Mammary microvascular endothelial cell (primary cell): ENCODE results near the gene CDC37L1. TPM values are rescaled to one million over a fixed set of nuclear protein-coding genes. Genes with fewer than 3 reads are reported as not detected.

ENCODE experiments used
- total RNA-seq: library from RNA; depleted of rRNA; stranded (reverse); fragments of >200 nt; gene quantifications from 2 replicates; pipeline ENCODE4 v1.2.3, GENCODE V29; 2015

Gene CDC37L1
- 4.4 and 6.0 TPM in 2 replicates for total RNA-seq

DNA sequence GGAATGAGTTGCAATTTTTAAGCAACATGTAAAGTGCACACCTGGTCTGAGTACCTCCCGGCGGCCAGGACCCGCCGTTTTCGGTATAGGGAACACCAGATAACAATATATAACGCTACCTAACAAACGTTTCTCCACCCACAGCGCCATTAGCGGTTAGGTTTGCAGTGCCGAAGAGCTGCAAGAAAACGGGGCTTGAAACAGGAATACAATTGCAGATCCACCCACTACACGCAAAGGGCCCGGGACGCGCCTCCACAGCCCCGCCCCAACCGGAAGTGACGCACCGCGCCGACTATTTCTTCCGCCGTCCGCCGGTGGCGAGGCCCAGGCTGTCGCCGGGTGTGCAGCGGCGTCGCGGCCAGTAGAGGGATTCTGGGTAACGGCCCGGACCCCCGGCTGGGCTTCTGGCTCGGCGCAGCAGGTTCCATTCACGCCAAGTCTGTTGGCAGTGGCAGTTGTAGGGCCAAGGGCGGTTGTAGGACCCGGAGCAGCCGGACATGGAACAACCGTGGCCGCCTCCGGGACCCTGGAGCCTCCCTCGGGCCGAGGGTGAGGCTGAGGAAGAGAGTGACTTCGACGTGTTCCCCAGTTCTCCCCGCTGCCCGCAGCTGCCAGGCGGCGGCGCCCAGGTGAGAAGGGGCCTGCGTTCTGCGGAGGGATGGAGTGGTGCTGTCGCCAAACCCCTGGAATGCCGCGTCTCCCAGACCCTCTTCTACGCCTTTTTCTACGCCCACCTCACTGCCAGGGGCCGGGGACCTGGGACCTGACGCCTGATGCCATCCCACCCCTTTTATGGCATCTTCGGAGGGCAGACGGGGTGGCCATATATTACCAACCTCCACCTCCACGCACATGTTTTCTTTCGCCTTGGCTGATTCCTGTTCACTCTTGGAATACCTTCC, at the start of gene CDC37L1:
CDC37L1 (plus strand) TSS at position 302 of the 905 bp plus-strand sequence; CDS start at position 501, 199 bp downstream.

DNA sequence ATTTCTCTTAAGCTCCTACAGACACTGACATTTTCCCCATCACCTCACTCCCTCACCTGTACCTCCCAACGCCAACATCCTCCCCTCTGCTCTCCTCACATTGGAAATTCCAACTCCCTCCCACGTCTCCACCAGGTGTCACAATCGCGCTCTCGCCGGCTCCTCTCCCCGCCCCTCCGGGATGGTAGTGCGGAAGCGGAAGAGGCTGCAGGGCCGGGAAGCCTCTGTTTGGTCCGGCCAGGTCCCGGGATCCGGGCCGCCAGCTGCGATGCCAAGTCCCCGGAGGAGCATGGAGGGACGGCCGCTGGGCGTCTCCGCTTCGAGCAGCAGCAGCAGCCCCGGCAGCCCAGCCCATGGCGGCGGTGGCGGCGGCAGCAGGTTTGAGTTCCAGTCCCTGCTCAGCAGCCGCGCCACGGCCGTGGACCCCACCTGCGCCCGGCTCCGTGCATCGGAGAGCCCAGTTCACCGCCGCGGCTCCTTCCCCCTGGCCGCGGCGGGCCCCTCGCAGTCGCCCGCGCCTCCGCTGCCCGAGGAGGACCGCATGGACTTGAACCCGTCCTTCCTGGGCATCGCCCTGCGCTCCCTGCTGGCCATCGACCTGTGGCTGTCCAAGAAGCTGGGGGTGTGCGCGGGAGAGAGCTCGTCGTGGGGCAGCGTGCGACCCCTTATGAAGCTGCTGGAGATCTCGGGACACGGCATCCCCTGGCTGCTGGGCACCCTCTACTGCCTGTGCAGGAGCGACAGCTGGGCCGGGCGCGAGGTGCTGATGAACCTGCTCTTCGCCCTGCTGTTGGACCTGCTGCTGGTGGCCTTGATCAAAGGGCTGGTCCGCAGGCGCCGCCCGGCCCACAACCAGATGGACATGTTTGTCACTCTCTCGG, 17.0 kb upstream of the CDC37L1 start, which contains the start of gene PLPP6:
PLPP6 (plus strand) TSS at position 187 of the 881 bp plus-strand sequence; CDS start at position 269, 82 bp downstream.

DNA sequence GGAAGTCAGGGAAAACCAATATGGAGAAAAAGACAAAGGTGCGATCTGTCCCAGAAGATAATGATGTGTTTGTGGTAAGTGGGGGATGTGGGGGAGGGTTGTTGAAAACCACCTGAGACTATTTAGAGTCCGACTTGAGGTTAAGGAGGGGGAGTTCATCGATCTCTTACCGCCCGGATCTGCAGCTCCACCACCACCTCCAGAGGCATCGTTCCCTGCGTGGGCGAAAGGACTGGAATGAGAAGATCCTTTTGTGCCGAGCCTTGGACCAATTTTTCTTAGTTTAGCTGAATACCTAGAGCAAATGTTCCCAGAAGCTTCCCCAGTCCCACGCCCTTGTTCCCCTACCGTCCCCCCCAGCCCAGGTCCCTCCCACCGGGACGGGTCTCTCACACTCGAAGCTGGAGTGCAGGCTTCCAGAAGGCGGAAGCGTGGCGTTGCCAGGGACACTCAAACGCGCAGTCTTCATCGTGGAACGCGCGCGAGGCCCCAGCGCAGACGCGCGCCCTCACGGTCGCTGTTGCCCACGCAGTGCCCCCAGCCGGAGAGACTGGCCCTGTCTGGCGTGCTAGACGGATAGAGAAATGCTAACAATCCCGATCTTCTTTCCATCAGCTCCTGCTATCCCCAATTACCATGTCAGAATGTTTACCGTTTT, 13.2 kb upstream of the CDC37L1 start, which contains the start of gene SPATA6L:
SPATA6L (minus strand) TSS at position 439 of the 658 bp plus-strand sequence; CDS start at position 209, 230 bp downstream.

DNA sequence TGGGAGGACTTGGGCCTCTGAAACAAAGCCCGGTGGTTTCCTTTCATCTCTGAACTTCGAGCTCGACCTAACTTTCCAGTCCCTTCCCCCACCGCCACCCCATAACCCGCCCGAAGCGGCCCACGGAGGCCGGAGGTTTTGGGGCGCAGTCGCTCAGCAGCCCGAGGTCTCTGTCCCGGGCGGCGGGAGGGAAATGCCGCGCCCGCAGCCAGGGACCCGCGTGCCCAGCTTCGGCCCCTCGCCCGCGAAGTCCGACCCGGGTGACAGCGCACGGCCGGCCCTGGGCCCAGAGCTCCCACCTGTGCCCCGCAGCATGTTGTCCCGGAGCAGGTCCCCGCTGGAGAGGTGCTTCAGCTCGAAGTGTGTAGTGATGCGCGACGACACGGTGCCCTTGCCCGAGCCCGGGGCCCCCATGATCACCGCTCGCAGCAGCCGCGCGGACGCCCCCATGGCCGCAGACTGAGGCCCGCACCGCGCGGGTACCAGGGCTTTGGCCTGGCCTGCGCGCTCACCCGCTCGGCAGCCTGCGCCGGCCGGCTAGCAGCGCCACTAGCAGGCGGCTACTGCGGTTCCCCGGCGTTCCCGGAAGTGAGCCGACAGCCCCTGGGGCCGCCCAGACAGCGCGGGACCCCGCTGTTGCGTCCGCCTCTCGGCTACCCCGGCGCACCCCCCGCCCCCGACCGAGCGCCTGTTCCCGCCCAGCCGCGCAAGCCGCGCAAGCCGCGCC, 61.4 kb downstream of the CDC37L1 start, which contains the start of gene AK3:
AK3 (minus strand) TSS at position 565 of the 727 bp plus-strand sequence; CDS start at position 450, 115 bp downstream.

Other genes starting within 250 kb of the CDC37L1 start
- 9.1 and 12.4 TPM in 2 replicates for gene SLC1A1, start 189.1 kb upstream of the CDC37L1 start, total RNA-seq
- 7.2 and 9.2 TPM in 2 replicates for gene PLPP6, start 17.3 kb upstream of the CDC37L1 start, total RNA-seq
- gene SPATA6L, start 13.1 kb upstream of the CDC37L1 start, total RNA-seq: 0.80 and 0.94 TPM in 2 replicates
- 33.4 and 35.3 TPM in 2 replicates for gene AK3, start 61.6 kb downstream of the CDC37L1 start, total RNA-seq
- 13.9 and 17.4 TPM in 2 replicates for gene RCL1, start 113.4 kb downstream of the CDC37L1 start, total RNA-seq